HG02970 (cell line): ENCODE data around the gene GSG1.

Experiments
- ATAC-seq: cut with Tn5 transposase; IDR thresholded peaks from one replicate; pipeline ENCODE4 v1.9.1; 2021; ENCODE audit warnings: mild to moderate bottlenecking, moderate library complexity, moderate number of reproducible peaks; ENCODE audit not compliant: unreplicated experiment, low FRiP score

Gene GSG1

GRCh38 chr12:13103391-13104033 is at the start of gene GSG1:
Gene GSG1 (minus strand): TSS chr12:13103667. CDS start chr12:13103512, 155 bp downstream.
- ATAC-seq = no peak

GRCh38 chr12:13153180-13153579 is 49.7 kb upstream of the GSG1 start:
- ATAC-seq = no peak

DNA sequence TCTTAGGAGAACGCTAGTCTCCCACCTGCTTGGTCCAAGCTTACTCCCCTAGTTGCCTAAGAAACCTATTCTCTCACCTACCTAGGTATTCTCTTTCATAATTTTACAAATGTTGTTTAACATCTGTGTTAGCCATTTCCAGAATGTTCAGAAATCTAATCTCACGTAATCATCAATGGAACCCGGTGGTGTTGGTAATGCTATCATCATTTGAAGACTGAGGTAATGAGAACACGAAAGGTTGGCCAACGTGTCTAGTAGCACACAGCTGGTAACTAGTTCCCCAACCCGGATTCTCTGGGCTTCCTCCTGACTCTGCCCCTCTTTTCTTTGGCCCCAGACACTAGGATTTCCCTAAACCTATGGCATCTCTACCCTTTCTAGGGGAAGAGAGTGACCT is 49.3 kb upstream of the GSG1 start:
- no peak for ATAC-seq

DNA sequence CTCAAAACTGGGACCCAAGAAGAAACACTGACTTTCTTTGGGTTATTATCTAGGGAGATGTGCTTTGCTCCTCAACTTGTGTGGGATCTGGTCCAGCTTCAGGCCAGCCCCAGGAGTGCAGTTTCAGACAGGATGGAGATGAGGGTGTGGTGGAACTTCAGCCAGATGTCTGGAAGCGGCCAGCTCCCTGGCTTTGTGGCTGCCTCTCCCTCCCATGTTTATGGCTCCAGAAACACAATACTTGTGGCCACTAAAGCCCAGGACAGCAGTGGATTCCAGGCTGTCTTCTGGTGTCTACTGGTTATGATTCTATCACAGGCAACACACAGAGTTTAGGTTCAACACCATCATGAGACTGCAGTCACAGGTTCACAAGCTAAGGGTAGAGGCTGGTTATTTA is 48.8 kb upstream of the GSG1 start:
- no peak for ATAC-seq

DNA sequence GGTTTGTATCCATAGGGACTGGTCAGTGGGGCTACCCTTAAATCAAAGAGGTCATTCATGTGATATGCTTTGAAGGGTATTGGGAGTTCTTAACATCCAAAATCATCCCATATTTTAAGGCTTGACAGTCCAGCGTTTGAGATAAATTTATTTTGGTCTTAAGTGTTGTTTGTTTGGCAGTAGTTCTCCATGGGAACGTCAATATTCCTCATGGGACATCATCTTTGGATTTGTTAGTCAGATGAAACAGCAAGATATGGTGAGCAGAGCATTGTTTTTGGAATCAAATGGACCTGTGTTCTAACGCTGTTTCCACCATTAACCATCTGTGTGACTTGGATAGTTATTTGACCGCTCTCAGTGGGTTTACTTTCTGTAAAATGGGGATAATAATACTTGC is 45.9 kb upstream of the GSG1 start:
- no peak for ATAC-seq

DNA sequence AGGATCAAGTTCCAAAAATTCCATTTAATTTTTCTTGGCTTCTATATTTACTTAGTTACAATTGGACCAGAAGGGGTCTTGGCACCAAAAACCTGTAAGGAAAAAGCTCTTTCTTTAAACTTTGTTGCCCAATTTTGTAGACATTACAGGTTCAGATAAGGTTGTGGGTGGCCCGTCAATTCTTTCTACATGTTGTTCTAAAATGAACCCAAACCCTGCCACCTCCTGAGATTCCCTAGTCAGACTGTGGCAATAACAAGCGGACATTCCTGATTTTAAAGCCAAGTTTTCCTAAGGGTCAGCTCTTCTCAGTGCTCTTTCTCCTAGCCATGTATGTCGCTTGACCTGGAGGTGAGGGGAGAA is 45.0 kb upstream of the GSG1 start:
- ATAC-seq = no peak

DNA sequence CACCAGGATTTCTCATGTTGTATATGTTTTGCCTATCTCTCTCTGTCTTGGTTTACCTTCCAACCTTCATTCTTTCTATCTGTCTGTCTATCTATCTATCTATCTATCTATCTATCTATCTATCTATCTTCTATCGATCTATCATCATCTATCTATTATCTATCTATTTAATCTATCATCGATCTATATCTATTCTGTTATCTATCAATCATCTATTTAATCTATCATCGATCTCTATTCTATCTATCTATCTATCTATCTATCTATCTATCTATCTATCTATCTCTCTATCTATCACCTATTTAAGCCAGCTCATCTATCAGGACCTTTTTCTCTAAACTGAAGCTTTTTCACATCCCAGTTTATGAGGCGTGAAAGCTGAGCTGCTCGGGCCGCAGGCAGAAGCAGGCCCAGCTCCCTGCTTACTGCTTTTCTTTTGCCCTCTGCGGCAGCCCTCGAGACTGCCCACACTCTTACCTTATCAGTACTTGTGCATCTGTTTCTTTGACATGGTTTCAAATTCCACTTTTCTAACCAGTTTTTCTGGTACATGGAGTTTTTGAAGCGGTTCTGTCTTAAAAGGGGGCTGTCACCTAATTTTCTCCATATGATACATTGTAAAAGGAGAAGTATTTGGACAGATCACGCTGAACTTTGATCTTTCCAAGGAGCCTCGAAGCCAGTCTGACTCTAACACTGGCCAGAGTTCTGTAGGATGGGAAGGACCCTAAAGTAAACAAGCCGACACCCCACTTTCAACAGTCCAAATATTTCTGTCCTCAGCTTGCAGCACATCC is 44.4 kb upstream of the GSG1 start:
- no peak for ATAC-seq

GRCh38 chr12:13146336-13146938 is 43.0 kb upstream of the GSG1 start:
- ATAC-seq = no peak

- no peak for ATAC-seq
These were observed 40.9 kb upstream of the GSG1 start for GRCh38 chr12:13144266-13144828.

DNA sequence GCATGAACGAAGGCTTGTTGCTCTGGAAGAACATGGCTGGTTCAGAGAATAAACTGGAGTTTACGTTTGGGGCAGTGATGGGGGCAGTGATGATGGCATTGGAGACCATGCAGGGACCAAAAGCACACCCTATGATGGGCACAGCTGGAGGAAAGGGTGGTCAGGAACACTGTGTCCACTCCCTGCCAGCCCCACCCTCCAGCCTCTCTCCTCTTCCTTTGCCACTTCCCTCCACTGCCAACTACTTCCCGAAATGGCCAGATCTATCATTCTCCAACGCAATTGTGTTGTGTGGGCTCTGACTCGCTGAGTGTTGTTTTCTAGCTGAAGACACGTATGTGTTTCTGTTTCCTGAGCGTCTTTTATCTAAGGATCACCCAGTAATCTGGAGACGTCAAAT is 39.3 kb upstream of the GSG1 start:
- ATAC-seq = no peak

DNA sequence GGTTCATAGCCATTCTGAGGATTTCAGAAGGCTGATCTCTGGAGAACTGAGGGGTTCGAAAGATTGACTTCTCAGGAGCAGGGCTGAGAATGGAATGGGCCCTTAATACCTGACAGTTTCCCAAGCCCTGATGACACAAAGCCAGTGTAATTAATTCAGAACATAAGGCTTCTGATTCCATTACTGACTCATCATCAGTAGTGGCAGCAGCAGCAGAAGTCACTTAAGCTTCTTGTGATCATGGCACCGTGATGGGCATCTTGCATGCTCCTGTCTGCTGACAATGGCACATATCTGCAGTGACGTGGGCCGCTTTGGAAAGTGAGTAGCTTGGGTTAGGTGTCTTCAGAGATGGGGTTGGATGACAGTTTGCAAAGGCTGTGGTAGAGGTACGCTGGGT is 38.2 kb upstream of the GSG1 start:
- no peak for ATAC-seq

DNA sequence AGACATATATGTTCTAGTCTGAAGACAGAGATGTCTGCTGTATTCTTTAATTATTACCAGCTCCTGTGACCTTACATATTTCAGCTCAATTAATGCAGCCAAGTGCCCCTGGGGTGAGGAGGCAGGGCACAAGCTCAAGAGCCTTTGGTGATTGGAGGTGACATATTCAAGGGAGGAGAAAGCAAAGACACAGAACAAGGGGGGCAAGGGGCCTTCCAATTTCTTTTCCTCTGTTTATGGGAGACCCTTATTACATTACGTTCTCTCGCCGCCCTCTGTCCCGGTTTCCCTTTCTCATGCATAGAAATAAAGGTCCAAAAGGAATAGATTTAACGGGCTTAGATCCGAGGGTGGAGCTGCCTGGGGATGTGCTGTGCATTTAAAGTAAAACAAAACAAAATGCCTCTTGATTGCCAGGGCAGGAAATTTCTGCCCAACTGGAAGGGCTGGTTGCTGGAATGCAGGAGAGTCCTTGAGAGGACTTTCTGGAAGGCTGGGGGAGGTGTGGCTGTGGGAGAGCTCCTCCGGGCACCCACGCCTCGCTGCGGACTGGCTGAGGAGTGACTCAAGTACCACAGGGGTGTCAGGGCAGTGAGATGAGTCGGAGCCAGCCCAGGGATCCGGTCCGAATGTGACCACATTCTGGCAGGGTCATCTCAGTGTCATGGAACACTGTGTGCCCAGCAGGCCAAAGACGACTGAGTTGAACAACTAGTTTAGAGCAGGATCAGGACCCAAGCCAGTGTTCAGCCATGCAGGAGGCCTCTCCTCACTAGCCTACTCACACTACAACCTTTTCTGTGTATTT is 32.1 kb upstream of the GSG1 start:
- no peak for ATAC-seq

- no peak for ATAC-seq
These were observed 30.4 kb upstream of the GSG1 start for GRCh38 chr12:13133886-13134285.

GRCh38 chr12:13130981-13131380 is 27.5 kb upstream of the GSG1 start:
- ATAC-seq = no peak

DNA sequence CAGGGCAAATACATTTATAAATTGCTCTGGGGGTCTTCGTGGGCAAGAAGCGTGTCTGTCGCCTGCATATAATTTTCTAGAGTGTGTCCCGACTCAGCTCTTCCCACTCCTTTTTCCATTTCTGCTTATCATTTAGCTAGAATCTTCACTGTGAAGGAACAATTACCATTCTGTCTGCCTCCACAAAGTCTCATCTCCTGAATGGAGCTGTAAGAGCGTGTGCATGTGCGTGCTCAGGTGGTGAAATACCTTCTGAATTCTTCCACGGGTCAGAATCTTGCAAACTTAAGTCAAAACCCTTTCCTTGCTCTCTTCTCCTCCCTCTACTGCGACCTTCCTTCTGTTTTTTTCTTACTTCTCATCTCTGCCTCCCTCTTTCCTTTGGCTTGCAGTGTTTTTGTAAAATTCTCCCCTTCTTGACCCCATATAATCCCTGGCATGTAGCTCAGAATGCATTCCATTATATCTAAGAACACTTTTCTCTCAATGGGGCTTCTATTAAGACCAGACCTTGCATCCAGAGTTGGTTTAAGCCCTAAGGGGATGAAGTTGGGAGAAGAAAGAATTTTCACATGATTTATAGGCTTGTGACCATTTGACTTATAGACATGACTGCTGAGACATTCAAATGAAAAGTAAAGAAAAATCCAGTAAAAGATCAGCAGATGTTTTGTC is 25.0 kb upstream of the GSG1 start:
- ATAC-seq = no peak

- no peak for ATAC-seq
These were observed 24.0 kb upstream of the GSG1 start for GRCh38 chr12:13127444-13127843.

DNA sequence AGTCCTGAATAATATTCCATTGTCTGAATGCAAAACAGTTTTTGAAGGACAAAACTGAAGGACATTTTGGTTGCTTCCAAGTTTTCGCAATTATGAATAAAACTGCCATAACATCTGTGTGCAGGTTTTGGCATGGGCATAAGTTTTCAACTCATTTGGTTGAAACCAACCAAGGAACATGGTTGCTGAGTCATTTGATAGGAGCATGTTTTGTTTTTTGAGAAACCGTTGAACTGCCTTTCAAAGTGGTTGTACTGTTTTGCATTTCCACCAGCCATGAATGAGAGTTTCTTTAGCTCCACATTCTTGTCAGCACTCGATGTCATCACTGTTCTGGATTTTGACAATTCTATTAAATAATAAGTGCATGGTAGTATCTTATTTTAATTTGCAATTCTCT is 23.0 kb upstream of the GSG1 start:
- ATAC-seq = no peak

GRCh38 chr12:13125996-13126395 is 22.5 kb upstream of the GSG1 start:
- no peak for ATAC-seq

GRCh38 chr12:13124656-13125505 is 21.4 kb upstream of the GSG1 start:
- ATAC-seq = no peak
